MM.1S (cell line): ENCODE measurements around the gene ELP4.
"Not testable (repeated sequence)": the region's sequence is repeated elsewhere in the genome, so short reads cannot be mapped to it uniquely, and the experiment has no call there.

Source experiments
- EZH2 ChIP-seq: fragments of 300-600 bp; sonication (generic); optimal IDR thresholded peaks from 2 replicates; pipeline ENCODE3; 2017; ENCODE audit warnings: low read depth, mild to moderate bottlenecking, antibody characterized with exemption, low read length, mixed read lengths
- TF ChIP-seq, protein P1 (sequence below): fragments of 300-600 bp; sonication (generic); IDR thresholded peaks from 2 replicates; pipeline ENCODE4 v1.5.1; 2016; ENCODE audit warnings: antibody characterized with exemption, low read length, mixed read lengths

DNA sequence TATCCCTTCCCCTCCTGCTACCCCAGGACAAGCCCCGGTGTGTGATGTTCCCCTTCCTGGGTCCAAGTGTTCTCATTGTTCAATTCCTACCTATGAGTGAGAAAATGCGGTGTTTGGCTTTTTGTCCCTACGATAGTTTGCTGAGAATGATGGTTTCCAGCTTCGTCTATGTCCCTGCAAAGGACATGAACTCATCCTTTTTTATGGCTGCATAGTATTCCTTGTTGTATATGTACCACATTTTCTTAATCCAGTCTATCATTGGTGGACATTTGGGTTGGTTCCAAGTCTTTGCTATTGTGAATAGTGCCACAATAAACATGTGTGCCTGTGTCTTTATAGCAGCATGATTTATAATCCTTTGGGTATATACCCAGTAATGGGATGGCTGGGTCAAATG is 55.0 kb downstream of the ELP4 start:
- TF ChIP-seq, protein P1, sequence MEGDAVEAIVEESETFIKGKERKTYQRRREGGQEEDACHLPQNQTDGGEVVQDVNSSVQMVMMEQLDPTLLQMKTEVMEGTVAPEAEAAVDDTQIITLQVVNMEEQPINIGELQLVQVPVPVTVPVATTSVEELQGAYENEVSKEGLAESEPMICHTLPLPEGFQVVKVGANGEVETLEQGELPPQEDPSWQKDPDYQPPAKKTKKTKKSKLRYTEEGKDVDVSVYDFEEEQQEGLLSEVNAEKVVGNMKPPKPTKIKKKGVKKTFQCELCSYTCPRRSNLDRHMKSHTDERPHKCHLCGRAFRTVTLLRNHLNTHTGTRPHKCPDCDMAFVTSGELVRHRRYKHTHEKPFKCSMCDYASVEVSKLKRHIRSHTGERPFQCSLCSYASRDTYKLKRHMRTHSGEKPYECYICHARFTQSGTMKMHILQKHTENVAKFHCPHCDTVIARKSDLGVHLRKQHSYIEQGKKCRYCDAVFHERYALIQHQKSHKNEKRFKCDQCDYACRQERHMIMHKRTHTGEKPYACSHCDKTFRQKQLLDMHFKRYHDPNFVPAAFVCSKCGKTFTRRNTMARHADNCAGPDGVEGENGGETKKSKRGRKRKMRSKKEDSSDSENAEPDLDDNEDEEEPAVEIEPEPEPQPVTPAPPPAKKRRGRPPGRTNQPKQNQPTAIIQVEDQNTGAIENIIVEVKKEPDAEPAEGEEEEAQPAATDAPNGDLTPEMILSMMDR, result not testable (repeated sequence)
- not testable (repeated sequence) for TF ChIP-seq EZH2
